Mononuclear cell (primary cell): ENCODE results near the gene IFNA17. TPM values are rescaled to one million over a fixed set of nuclear protein-coding genes. Genes with fewer than 3 reads are reported as not detected.

ENCODE experiments used
- total RNA-seq: library from RNA; depleted of rRNA; stranded (reverse); fragments of >200 nt; gene quantifications from one replicate; pipeline ENCODE4 v1.2.3, GENCODE V29; 2012

IFNA17 gene
- total RNA-seq, 1 donor, result not detected

Other genes starting within 250 kb of the IFNA17 start
- 25.4 TPM for gene HACD4, start 196.6 kb downstream of the IFNA17 start, total RNA-seq
- gene IFNB1, start 150.3 kb downstream of the IFNA17 start, total RNA-seq, result 7.8 TPM
- gene IFNW1, start 86.4 kb downstream of the IFNA17 start, total RNA-seq, result 0.10 TPM
- not detected for gene IFNA21, start 61.6 kb downstream of the IFNA17 start, total RNA-seq
- gene IFNA4, start 40.6 kb downstream of the IFNA17 start, total RNA-seq, result not detected
- not detected for gene IFNA7, start 26.0 kb downstream of the IFNA17 start, total RNA-seq
- gene IFNA10, start 21.1 kb downstream of the IFNA17 start, total RNA-seq, result not detected
- gene IFNA16, start 10.9 kb downstream of the IFNA17 start, total RNA-seq, result not detected
- gene IFNA14, start 11.8 kb upstream of the IFNA17 start, total RNA-seq, result not detected
- 0.10 TPM for gene IFNA5, start 77.1 kb upstream of the IFNA17 start, total RNA-seq
- gene KLHL9, start 107.2 kb upstream of the IFNA17 start, total RNA-seq, result 22.0 TPM
- gene IFNA6, start 122.7 kb upstream of the IFNA17 start, total RNA-seq, result 0.10 TPM
- gene IFNA13, start 139.8 kb upstream of the IFNA17 start, total RNA-seq, result not detected
- 0.21 TPM for gene IFNA2, start 157.2 kb upstream of the IFNA17 start, total RNA-seq
- gene IFNA8, start 180.9 kb upstream of the IFNA17 start, total RNA-seq, result not detected
- not detected for gene IFNA1, start 212.2 kb upstream of the IFNA17 start, total RNA-seq